NCI-H1105 treated with DMSO at 0.1 percent for 48 hours (cell line): Measurements from ENCODE around the gene SKI.
"Not testable (repeated sequence)": the region's sequence is repeated elsewhere in the genome, so short reads cannot be mapped to it uniquely, and the experiment has no call there.

ENCODE experiments used
- DNase-seq: peaks from one replicate; lab custom pipeline; 2025; lab: John Stamatoyannopoulos, UW

The SKI gene

DNA sequence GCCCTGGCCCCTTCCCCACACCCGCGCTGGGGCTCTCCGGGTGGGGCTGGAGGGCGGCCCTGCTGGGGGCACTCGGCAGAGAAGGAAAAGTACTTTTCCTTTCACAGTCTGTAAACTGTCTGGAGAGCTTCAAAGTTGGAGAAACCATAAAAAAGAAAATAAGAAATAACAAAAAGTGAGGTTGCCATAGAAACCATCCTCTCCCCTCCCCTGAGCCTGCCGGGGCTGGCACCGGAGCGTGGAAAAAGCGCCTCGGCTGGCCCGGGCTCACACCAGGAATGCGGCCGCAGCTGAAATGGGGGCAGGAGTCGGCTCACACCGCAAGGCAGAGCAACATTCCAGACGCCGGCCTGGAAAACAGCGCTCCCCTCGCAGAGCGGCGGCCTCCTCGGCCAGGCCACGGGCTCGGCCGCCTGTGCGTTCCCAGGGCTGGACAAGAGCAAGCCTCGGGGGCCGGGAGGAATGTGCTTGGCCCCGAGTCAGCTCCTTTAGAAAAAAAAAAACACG, 94.0 kb downstream of the SKI start:
- DNase-seq = no peak

DNA sequence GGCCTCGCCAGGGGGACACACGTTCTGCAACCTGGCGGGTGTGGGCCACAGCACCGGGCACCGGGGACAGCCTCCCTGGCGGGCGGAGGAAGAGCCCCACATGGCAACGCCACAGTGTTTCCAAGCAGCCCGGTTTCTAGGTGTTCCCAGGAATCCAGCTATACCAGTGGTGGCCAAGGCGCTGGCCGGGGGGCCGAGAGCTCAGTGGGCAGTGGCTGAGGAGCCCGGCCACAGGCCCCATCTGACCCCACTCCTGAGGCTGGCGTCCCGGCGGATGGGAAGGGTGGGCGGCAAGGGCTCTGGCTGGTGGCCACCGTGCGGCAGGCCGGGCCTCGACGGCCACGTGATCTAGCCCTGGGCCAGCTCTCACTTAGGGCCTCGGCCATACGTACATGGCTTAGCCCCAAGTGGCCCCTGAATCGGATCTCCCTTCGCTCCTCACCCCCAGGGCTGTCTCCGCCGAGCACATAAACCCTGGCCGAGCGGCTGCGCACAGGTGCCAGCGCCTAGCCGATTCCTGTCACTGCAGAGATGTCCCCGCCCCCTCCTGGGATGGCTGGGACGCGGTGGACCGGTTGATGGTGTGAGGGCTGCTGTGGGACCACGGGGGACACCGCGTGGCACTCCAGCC, 94.6 kb downstream of the SKI start:
- peak; percentile 24 for DNase-seq

DNA sequence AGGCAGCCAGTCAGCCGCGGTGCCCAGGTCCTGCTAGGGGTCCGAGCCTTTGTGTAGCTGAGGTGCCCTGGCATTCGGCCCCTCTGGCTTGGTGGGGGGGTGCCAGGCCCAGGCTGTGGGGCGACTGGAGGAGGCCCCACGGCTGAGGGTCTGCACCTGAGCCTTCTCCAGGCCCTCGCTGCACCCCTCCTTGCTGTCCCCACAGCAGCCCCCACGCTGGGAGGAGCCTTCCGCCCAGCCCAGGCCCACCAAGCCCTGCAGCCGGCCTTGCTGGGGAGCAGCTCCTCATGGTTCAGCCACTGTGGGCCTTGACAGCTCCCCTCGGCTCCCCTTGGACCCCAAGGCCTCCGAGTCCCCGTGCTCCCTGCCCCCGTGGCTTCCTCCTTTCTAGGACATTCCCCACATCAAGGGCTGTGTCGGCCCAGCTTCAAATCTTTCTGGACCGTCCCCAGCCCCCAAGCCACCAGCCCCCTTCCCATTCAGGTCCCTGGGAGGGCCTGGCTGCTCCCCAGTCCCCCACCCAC, 95.4 kb downstream of the SKI start:
- DNase-seq = no peak

DNA sequence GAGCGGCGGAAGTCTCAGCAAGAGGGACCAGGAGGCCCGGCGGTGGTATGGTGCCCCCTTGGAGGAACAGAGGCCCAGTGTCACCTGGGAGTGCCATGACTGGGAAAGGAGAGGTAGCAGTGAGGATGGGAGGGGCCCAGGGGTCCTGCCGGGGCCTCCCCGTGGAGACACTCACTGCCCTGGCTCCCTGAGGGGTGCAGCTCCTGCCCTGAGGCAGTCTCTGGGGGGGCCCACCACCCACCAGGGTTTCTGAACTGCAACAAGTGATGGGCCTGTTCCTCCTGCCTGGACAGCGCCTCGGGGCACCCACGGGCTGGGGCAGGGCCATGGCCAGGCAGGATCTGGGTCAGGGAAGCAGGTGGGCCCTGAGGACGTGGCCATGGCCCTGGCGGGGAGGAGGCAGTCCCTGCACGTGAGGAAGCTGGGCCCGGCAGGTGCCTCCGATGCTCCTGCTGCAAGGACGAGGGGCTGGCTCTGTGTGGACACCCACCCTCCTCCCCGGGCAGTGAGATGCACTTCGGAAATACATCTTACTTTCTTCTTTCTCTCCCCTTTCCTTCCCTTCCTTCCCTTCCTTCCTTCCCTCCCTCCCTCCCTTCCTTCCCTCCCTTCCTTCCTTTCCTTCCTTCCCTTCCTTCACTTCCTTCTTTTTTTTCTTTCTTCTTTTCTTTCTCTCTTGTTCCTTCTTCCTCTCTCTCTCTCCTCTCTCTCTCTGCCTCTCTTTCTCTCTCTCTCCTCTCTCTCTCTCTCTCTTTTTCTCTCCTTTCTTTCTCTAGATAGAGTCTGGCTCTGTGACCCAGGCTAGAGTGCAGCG, 96.6 kb downstream of the SKI start:
- DNase-seq = no peak

DNA sequence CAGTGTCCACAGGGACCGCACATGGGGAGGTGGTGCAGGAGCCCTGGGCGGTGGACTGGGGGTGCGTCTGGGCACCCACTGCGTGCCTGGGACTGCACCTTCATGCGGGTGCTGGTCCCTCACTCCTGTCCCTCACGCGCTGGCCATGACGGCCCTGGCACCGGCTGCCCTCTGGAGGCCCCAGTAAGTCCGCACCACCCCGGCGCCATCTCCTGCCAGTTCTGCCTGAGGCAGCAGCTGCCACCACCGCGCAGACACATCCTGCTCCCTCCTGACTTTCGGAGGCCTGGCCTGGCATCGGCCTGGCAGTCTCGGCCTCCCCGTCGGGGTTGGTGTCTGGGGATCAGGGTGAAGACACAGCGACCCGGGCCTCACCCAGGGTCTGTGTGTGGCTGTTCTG, 98.4 kb downstream of the SKI start:
- DNase-seq = no peak

DNA sequence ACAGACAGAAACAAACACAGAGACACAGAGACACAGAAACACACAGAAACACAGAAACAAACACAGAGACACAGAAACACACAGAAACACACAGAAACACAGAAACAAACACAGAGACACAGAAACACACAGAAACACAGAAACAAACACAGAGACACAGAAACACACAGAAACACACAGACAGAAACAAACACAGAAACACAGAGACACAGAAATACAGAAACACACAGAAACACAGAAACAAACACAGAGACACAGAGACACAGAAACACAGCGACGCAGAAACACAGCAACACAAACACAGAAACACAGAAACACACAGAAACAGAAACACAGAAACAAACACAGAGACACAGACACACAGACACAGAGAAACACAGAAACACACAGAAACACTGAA, 99.0 kb downstream of the SKI start:
- DNase-seq = not testable (repeated sequence)

DNA sequence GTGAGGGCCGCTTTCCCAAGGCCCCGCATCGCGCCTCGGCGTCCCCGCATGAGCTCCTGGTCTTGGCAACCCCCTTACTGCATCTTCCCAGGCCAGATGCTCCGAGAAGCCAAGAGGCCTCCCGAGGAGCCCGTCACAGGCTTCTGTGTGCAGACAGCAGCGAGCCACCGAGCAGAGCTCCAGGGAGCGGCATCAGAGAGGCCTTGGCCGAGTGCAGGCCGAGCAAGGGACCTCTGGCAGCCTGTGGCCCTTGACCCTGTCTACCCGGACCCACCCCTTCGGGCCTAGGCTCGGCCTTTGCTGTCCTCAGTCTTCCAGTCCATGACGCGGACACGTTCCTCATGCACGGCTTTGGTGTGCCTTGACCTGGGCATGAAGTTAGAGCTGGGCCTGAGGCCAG, 99.7 kb downstream of the SKI start:
- DNase-seq = no peak

DNA sequence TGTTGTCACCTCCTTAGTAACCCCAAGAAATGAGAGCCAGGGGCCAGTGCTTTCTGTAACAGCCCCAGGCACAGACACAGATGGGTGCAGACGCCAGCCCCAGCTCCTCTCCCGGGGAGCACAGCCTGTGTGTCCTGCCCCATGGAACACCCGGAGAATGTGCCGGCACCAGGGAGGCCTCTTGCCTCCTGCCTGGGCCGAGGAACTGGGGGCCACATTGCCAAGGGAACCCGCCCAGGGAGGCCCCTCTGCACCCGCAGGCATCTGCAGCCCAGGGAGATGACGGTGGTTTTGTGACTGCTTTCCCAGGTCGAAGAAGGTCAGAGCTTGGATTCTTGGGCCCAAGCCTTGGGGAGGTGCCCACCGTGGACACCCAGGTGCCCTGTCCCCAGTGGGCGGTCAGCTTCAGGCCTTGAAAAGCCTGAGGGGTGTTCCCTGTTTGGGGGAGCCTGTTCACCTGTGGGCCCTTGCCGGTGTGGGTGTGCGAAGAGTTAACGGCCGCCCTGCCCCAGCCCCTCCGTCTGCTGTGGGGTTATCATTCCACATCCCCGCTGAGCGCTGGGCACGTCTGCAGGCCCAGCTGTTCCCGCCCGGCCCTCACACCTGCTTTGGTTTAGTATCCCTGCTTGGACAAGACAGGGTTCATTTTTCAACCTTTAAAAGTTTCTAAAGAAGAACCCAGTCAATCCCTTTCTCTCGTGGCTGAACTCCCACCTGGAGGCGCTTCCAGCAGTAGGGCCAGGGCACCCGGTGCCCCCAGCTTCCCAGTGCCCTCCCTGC, 100.7 kb downstream of the SKI start:
- DNase-seq = no peak

DNA sequence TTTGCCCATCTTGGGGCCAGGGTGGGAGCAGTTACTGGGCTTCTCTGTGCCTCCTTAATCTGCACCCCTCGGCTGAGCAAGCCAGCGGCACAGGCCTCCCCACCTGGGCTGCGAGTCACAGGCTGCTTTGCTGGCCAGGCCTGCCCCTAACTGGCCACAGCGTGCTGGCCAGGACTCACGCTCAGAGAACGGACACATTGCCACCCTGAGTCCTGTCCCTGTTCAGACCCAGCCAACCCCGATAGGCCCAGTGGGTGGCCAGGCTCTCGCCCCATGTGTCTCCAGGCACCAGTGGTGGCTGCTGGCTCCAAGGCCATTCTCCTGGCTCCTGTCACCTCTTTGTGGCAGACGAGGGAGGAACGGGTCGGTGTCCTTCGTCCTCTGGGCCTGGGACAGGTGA, 101.9 kb downstream of the SKI start:
- no peak for DNase-seq

DNA sequence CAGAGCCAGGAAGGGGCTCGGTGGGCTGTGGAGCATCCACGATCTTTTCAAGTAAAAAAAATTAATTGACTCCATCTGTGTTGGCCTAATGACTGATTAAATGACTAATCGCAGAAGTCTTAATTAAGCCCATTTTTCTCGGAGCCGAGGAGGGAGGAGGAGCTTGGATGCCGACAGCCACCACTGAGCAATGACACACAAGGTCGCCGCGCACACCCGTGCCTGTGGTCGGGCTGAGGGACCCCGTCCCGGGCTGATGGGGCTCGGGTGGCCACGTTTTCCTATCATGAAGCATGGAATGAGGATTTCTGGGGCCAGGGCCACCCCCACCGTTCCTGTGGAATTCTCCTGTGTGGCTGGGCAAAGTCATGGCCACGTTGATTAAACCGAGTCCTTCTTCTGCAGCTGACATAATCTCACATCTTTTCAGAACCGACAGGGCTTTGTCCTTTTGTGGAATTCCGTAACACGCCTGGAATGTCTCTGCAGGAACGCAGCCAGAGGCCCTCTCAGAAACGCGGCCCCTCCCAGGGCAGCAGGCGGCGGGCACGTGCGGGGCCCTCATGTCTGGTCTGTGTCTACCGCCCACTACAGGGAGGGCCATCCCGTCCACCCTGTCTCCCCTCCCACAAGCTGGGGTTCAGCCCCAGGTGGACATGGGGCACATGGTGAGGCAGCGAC, 102.5 kb downstream of the SKI start:
- DNase-seq = no peak

DNA sequence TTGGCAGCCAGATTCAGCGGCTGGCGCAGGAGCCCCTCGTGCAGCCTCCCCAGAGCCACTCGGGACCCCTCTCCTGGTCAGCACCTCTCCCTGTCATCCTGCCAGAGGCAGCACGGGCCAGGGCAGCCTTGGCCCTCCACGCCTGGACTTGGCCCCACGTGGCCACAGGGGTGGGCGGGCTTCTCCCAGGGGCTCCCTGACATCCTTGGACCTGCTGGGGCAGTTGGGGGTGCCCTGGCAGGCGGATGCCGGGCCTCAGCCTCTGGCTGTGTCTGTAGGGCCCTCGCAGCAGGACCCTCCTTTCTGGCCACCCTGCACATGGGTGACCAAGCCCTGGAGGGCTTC, 103.1 kb downstream of the SKI start:
- no peak for DNase-seq

DNA sequence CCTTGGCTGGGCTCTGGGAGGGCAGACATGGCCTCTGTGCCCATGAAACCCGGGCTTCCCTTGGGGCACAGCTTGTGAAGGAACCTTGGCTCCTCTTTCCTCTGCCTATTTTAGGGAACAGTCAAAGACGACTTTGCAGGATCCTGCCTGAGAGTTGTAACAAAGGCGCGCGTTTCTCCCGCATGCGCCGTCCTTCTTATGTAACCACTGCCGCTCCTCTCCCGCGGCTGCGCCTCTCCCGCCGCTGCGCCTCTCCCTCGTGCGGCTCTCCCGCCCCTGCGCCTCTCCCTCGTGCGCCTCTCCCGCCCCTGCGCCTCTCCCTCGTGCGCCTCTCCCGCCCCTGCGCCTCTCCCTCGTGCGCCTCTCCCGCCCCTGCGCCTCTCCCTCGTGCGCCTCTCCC, 103.5 kb downstream of the SKI start:
- DNase-seq = not testable (repeated sequence)

DNA sequence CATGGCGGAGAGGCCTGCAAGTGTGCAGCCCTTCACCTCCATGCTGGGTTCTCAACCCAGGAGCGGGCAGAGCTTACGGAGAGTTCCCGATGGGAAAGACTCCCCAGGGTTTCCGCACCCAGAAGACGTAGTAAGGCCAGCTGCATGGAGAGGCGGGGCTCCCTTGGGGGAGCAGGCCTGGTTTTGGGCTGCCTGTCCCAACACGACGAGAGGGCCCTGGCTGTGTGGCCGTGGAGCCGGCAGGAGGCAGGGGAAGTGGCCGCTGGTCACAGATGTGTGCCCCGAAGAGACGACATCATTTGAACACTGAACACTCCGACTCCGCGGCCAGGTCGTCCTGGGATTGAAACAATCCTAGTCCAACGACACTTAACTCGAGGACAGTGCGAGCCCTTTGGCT, 106.2 kb downstream of the SKI start:
- no peak for DNase-seq

DNA sequence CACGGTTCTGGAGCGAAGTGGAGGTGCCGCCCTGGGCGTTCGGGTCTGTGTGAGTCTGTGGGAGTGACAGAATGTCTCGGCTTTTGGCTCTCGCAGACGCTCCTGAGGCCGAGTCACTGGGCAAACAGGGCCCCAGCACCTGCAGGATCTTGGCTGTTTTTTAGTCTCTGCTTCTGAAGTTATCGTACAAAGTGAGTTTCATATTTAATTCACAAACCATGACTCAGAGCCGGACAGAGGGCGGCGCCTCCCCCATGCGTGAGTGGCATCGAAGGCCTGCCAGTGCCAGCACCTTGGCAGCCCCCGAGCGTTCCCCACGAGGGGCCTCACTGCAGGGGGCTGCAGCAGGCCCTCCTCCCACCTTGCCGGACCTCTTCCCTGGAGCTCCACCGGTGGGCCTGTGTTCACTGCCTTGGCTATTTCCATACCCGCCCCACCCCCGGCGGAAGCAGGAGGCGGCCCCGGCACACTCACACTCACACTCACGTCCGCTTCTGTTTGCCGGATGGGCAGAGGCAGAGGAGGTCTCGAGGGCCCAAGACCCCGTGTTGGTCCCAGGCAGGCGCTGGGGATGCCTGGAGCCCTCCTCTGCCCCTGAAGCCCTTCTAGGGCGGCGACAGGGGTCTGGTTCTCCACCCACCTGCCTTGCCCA, 106.9 kb downstream of the SKI start:
- no peak for DNase-seq

DNA sequence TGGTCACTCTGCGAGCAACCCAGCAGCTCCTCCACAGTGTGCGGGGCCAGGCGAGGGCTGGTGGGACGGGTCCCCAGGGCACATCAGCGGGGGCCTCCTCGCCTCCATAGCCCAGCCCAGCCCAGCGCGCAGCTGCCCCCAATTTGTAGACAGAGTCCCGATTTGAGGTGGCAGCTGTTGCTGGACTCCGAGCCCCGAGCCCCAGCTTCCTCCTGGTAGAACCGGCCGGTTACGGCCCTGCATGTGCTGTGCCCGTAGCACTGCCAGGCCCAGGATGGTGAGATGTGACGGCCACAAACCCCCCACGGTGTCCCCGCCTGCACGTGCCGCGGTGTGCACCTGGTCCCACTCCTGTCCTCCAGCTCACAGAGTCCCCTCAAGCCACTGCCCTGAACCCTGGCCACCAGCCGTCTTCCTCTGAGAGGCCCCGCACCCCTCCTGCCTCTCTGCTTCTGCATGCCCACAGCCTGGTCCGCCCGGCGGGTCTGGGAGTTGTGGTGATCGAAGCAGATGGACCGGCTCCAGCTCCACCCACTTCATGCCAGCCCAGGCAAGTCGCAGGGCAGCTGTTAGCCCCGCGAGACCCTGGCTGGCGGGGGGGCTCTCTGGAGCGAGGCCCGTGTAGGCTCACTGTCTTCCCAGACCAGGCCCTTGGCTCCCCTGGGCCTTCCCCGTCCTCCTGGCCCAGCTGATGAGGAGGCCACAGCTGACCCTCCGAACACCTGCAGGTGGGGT, 107.8 kb downstream of the SKI start:
- DNase-seq = peak; percentile 50

DNA sequence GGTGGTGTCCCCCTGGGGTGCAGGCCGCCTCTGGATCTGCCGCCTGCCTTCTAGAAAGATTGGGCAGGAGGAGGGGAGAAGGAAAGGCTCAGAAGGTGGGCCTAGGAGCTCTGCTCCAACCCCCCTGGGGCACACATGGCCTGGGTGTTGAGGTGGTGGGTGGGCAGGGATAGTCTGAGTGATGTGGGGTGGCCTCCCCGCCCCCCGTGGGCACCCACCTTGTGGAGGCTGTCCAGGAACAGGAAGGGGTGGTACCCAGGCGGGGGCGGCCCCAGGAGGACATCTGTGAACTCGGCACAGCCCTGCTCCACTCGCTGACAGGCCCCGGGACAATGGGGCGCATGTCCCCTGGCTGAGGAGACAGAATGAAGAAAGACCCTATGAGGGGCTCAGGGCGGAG, 108.4 kb downstream of the SKI start:
- DNase-seq = no peak

DNA sequence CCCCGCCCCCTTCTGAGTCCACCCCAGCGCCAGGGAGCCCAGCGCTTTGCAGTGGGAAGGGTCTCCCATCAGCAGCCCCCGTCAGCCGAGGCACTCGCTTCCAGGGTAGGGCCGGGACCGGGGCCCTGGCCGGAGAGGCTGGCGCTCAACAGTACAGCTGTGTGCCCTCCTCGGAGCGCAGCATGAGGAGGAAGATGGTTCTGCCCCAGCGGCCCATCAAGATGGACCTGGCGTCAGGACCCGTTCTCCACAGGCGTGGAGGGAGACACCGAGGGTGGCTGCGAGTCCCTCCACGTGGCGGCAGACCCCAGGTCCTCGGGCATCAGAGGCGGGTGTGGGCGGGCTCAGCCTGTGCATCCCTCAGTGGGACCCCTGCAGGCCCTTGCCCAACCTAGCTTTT, 109.0 kb downstream of the SKI start:
- no peak for DNase-seq

DNA sequence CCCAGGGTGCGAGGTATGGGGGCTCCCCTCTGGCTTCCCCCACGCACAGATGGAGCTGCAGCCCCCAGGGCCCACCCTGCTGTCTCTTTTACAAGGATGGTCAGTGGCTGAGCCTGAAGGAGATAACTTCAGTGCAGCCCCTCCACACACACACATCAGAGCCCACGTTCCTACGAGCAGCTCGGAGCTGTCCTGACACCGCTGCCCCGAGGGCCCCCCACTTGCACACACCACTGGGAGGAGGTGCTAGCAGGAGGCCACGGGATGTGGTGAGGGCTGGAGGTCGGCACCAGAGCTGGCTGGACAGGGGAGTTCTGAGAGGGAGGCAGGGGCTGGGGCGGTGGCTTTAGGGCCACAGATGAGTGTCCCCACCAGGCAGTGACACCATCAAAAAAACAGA, 109.4 kb downstream of the SKI start:
- no peak for DNase-seq

DNA sequence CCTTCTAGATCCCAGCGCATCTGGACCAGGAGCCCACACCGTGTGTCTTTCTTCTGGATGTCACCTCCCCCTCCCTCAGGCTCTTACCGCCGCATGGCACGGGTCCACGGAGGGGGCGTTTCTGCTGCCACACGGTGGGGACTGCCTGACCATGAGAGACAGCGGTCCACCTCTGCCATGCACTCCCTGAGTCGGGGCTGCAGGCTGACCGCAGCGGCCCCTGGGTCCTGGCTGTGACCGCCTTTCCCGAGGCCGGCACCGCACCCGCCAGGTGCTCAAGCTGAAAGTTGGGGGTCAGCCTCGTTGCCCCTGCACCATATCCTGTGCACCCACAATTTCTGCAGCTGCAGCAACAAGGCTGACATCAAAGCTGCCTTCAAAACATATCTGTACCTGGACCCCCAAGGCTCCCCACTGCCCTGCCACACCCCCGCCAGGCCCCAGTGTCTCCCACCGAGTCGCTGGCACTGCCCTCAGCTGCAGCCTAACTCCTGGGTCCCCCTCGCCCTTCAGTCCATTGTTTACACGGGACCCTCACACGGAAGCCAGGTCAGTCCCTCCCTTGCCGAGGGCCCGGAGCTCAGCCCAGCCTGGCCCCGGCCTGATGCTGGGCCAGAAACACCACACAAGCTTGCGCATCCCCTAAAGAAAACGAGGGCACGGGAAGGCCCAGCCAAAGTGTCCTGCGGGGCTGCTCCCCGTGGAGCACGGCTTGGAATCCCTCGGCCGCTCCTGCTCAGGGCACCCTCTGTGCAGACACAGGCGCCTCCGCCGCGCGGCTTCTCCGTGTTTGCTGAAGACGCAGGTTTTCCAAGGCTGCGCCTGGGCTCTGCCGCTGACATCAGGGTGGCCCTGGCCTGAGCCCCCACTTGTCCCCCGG, 111.3 kb downstream of the SKI start:
- no peak for DNase-seq
